Keratinocyte (primary cell): ENCODE data around the gene IER3. TPM values are rescaled to one million over a fixed set of nuclear protein-coding genes. Genes with fewer than 3 reads are reported as not detected.

Source experiments
- DNase-seq: peaks from one replicate; pipeline ENCODE4 v3.0.0-alpha.2; 2011; ENCODE audit warnings: low read depth, missing footprints, low spot score
- FAIRE-seq: peaks from 2 replicates; lab custom pipeline; 2011; peaks lifted over from hg19 to GRCh38; lab: Jason Lieb, UNC
- H2AFZ ChIP-seq: 2 replicates; pipeline ENCODE4 v1.6.0; 2012; ENCODE audit warnings: low read length, control low read depth, inconsistent platforms; ENCODE audit not compliant: control insufficient read depth
- H3K27ac ChIP-seq: 2 replicates; pipeline ENCODE4 v1.5.1; 2011; ENCODE audit warnings: low read length; ENCODE audit not compliant: control insufficient read depth, insufficient read depth
- H3K27me3 ChIP-seq: 3 replicates; pipeline ENCODE4 v1.6.0; 2011; ENCODE audit warnings: low read length; ENCODE audit not compliant: control insufficient read depth, insufficient read depth; ENCODE audit errors: extremely low read depth
- H3K36me3 ChIP-seq, 2 experiments: 2 replicates in 1 of 2; 3 replicates in 1 of 2; pipeline ENCODE4 v1.5.1; 2011; ENCODE audit warnings: low read length in 2 of 2, mild to moderate bottlenecking in 1 of 2; ENCODE audit not compliant: control insufficient read depth in 2 of 2, insufficient read depth in 2 of 2; ENCODE audit errors: extremely low read depth in 1 of 2
- H3K4me1 ChIP-seq: 3 replicates; pipeline ENCODE4 v1.5.1; 2011; ENCODE audit warnings: low read length; ENCODE audit not compliant: control insufficient read depth, insufficient read depth; ENCODE audit errors: extremely low read depth
- H3K4me2 ChIP-seq: 3 replicates; pipeline ENCODE4 v1.6.0; 2011; ENCODE audit warnings: low read depth, low read length; ENCODE audit not compliant: control insufficient read depth, insufficient read depth; ENCODE audit errors: extremely low read depth
- H3K4me3 ChIP-seq, 3 experiments: fragments of 200-600 bp in 1 of 3; sonication (generic) in 1 of 3; 2 replicates in 2 of 3; 3 replicates in 1 of 3; pipeline ENCODE4 v1.5.1; 2011 to 2016; ENCODE audit warnings: low read length in 3 of 3, mild to moderate bottlenecking in 3 of 3, control low read depth in 2 of 3, inconsistent platforms in 1 of 3, low read depth in 1 of 3, mixed read lengths in 1 of 3, mixed run types in 1 of 3, moderate library complexity in 1 of 3; ENCODE audit not compliant: control insufficient read depth in 2 of 3, insufficient read depth in 2 of 3; ENCODE audit errors: extremely low read depth in 1 of 3
- H3K79me2 ChIP-seq: 2 replicates; pipeline ENCODE4 v1.6.0; 2012; ENCODE audit warnings: low read length; ENCODE audit not compliant: control insufficient read depth, insufficient read depth
- H3K9ac ChIP-seq: 3 replicates; pipeline ENCODE4 v1.6.0; 2011; ENCODE audit warnings: low read length; ENCODE audit not compliant: control insufficient read depth, insufficient read depth; ENCODE audit errors: extremely low read depth
- H3K9me1 ChIP-seq: 3 replicates; pipeline ENCODE4 v1.6.0; 2011; ENCODE audit warnings: low read length; ENCODE audit not compliant: control insufficient read depth, insufficient read depth; ENCODE audit errors: extremely low read depth
- H3K9me3 ChIP-seq: 2 replicates; pipeline ENCODE4 v1.5.1; 2012; ENCODE audit warnings: low read depth, low read length; ENCODE audit not compliant: control insufficient read depth
- H4K20me1 ChIP-seq: 3 replicates; pipeline ENCODE4 v1.6.0; 2011; ENCODE audit warnings: low read length; ENCODE audit not compliant: control insufficient read depth, insufficient read depth; ENCODE audit errors: extremely low read depth
- EZH2 ChIP-seq: IDR thresholded peaks from one replicate; pipeline ENCODE4 v1.6.1; 2012; ENCODE audit warnings: inconsistent platforms, mild to moderate bottlenecking, low read length, moderate library complexity
- dilution Hi-C: fragments of 300-500 bp; cut with MboI; formaldehyde crosslinking; loops from one replicate; pipeline ENCODE4 v1.7.0; 2020; ENCODE audit warnings: low sequenced_read_pairs; ENCODE audit not compliant: extremely low pct_ligation_motif_present
- polyA plus RNA-seq, 5 experiments: library from polyadenylated mRNA; depleted of rRNA in 3 of 5; stranded (reverse) in 3 of 5; stranded (forward) in 1 of 5; unstranded in 1 of 5; fragments of >200 nt; gene quantifications; 1 replicate in 1 of 5; 2 replicates in 3 of 5; 3 replicates in 1 of 5; pipeline versions ENCODE4 v1.2.1 to v1.2.3, GENCODE V29; 2011 to 2012; ENCODE audit warnings: missing spikeins in 2 of 5, low read depth in 1 of 5, low replicate concordance in 1 of 5
- TF ChIP-seq, protein P1 (sequence below), 3 experiments: IDR thresholded peaks in 1 of 3; conservative IDR thresholded peaks in 1 of 3; optimal IDR thresholded peaks in 1 of 3; 2 replicates in 2 of 3; 3 replicates in 1 of 3; pipeline versions ENCODE3 to v1.5.1; 2011; ENCODE audit warnings: low read length in 3 of 3, mild to moderate bottlenecking in 3 of 3, moderate library complexity in 2 of 3, control low read depth in 1 of 3, inconsistent platforms in 1 of 3; ENCODE audit not compliant: insufficient read depth in 2 of 3; ENCODE audit errors: extremely low read depth in 1 of 3

Gene IER3
- polyA plus RNA-seq, 1 donor (not counting 4 experiments of a cell fraction or from before 2014, with no cell fraction given) = 277 TPM

DNA sequence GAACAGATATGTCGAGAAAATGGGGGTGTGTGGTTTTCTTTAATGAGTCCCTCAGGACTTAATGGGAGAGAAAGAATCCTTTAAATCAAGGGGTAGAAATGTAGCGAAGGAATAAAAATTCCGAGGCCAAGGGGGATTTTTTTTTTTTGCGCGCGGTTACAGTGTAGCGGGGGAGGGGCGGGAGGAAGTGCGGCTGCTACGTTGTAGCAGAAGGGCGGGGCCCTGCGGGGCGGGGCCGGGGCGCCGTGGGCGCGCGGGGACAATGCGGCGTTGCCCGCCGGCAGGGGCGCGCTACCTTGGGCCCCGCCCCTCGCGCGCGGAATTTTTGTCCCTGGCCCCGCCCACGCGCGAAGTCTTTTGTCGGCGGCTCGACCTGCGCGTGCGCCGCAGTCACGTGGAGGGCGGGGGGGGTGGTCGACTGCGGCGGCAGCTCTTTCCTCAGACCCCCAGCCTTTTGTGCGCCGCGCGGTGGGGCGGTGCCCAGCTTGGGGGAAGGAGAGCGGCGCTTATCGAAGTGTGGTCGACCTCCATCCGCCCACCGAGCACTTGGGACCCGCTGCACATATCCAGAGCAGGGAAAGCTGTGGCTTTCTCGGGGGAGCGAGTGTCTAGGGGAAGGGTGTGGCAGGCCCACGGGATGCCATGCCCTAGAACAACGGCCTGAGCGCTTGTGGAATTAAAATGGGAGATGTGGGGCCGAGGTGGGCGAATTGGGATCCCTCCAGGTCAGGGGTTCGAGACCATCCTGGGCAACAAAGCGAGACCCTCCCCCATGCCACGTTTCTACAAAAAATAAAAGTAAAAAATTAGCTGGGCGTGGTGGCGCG, 22.9 kb downstream of the IER3 start:
- peak overlapping the region; percentile 93 for H3K9ac ChIP-seq
- peak overlapping the region; percentile 92 for H3K27ac ChIP-seq
- FAIRE-seq (no peak), DNase-seq (no peak)
- no peaks in the 10 kb centered on the region for H3K9me1 ChIP-seq
- H3K4me3 ChIP-seq = peak overlapping the region; percentile 84 to 100 (median 93)
- H3K9me3 ChIP-seq = no peaks in the 10 kb centered on the region
- dilution Hi-C loops = no loop called here
- H3K27me3 ChIP-seq = no peaks in the 10 kb centered on the region
- H3K4me1 ChIP-seq = peaks cover 27% of the 10 kb centered on the region
- H4K20me1 ChIP-seq = peaks cover 31% of the 10 kb centered on the region
- H3K4me2 ChIP-seq = peak overlapping the region; percentile 88
- TF ChIP-seq, protein P1, sequence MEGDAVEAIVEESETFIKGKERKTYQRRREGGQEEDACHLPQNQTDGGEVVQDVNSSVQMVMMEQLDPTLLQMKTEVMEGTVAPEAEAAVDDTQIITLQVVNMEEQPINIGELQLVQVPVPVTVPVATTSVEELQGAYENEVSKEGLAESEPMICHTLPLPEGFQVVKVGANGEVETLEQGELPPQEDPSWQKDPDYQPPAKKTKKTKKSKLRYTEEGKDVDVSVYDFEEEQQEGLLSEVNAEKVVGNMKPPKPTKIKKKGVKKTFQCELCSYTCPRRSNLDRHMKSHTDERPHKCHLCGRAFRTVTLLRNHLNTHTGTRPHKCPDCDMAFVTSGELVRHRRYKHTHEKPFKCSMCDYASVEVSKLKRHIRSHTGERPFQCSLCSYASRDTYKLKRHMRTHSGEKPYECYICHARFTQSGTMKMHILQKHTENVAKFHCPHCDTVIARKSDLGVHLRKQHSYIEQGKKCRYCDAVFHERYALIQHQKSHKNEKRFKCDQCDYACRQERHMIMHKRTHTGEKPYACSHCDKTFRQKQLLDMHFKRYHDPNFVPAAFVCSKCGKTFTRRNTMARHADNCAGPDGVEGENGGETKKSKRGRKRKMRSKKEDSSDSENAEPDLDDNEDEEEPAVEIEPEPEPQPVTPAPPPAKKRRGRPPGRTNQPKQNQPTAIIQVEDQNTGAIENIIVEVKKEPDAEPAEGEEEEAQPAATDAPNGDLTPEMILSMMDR (optimal IDR thresholded peaks at IDR 0.05 in 1 of 3, IDR thresholded peaks at IDR 0.05 in 1 of 3, conservative IDR thresholded peaks at IDR 0.05 in 1 of 3; ENCODE audit: extremely low read depth in 1 of 3, insufficient read depth in 2 of 3, low read length in 3 of 3) = peak in 1 of 3 experiments; percentile 37
- no peak for TF ChIP-seq EZH2
- peaks cover 49% of the 10 kb centered on the region for H3K79me2 ChIP-seq
- H2AFZ ChIP-seq = no peak overlapping the region
- H3K36me3 ChIP-seq = peaks cover 13 to 21% of the 10 kb centered on the region in 2 experiments

DNA sequence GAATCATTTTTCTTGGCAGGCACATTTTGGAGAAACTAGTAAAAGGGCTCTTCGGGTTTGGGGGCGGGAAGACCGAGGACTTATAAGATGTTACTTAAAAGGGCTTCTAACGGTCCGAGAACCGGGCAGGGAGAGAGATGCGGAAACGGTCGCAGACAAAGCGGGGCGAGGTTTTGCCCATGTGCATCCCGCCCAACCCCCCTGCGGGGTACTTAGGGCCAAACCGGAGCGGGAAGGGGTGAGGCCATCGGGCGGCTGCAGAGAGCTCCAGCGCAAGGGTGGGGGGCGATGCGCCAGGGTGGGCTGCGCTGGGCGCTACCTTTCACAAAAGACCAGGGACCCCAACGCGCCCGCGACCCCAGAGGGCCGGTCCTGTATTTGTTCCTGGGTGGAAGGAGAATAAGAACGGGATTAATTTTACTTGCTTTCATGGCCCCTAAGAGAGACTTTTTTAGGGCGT, 23.6 kb downstream of the IER3 start:
- DNase-seq = no peak
- H3K4me1 ChIP-seq = peaks cover 30% of the 10 kb centered on the region

More for the DNA sequence above, 23.6 kb downstream of the IER3 start:
- peak overlapping the region; percentile 92 for H3K27ac ChIP-seq
- peak overlapping the region; percentile 42 for H3K4me2 ChIP-seq
- no peaks in the 10 kb centered on the region for H3K9me1 ChIP-seq
- H3K79me2 ChIP-seq = peaks cover 52% of the 10 kb centered on the region
- peak overlapping the region; percentile 84 to 100 (median 93) for H3K4me3 ChIP-seq
- peaks cover 29% of the 10 kb centered on the region for H4K20me1 ChIP-seq
- no peaks in the 10 kb centered on the region for H3K27me3 ChIP-seq
- peak overlapping the region; percentile 93 for H3K9ac ChIP-seq
- no peak for FAIRE-seq
- H3K9me3 ChIP-seq = no peaks in the 10 kb centered on the region
- H2AFZ ChIP-seq = no peak overlapping the region
- peaks cover 13 to 20% of the 10 kb centered on the region in 2 experiments for H3K36me3 ChIP-seq
- dilution Hi-C loops = no loop called here
- TF ChIP-seq EZH2 = no peak
- TF ChIP-seq, protein P1 (optimal IDR thresholded peaks at IDR 0.05 in 1 of 3, IDR thresholded peaks at IDR 0.05 in 1 of 3, conservative IDR thresholded peaks at IDR 0.05 in 1 of 3; ENCODE audit: extremely low read depth in 1 of 3, insufficient read depth in 2 of 3, low read length in 3 of 3) = no peak
